GM18951 (cell line): ENCODE measurements around the gene AGPAT3.

Experiments used
- POLR2A ChIP-seq: IDR thresholded peaks from 4 replicates; pipeline ENCODE4 v1.6.1; 2011; ENCODE audit warnings: mild to moderate bottlenecking; ENCODE audit not compliant: insufficient read length, insufficient read depth; ENCODE audit errors: extremely low read depth
- in situ Hi-C: fragments of 300-500 bp; cut with MboI; formaldehyde crosslinking; loops from one replicate; pipeline ENCODE4 v1.12.0; 2022; ENCODE audit warnings: low sequenced_read_pairs, mixed read lengths, inconsistent platforms; ENCODE audit not compliant: unreplicated experiment

Gene AGPAT3

DNA sequence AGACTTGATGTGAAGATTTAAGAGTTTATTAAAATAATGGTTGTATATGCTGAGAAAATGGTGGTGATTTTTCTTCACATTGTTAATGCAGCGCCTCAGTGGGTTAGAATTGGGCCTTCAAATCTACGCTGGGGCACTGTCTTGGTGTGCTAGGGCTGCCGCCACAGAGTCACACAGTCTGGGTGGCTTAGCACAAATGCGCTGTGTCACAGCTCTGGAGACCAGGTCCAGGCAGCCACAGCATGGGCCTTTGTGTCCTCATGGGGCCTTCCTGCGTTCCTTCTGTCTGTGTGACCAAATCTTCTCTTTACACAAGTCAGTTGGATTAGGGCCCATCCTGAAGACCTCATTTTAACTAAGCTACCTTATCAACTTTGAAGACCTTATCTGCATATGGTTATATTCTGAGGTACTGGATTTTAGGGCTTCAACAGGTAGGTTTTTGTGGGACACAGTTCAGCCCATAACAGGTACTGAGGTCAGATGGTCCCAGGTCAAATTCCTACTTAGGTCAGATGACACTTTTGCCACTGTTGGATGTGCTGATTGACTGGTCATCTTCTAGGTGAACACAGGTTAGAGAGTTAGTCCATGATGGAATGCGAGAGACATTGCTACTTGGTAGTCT lies 164.6 kb downstream of the AGPAT3 start:
- no peak for TF ChIP-seq POLR2A
- in situ Hi-C loops = no loop called here

DNA sequence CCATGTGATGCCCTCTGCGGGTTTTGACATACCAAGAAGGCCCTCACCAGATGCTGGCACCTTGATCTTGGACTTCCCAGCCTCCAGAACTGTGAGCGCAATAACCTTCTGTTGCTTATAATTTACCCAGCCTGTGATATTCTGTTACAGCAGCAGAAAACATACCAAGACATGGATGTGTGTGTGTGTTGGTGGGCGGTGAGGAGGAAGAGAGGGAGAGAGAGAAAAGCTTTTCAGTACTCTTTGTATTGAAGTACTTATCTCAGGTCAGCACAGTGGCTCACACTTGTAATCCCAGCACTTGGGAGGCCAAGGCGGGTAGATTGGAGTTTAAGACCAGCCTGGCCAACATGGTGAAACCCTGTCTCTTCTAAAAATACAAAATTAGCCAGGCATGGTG lies 170.2 kb downstream of the AGPAT3 start:
- in situ Hi-C loops = no loop called here
- TF ChIP-seq POLR2A = no peak
